Hepatocyte (in vitro differentiated cells): ENCODE data around the gene BPIFB6.

Experiments
- CTCF ChIP-seq: fragments of 200-600 bp; sonication (generic); IDR thresholded peaks from 2 replicates; pipeline ENCODE4 v1.5.1; 2016; ENCODE audit warnings: antibody characterized with exemption, mild to moderate bottlenecking; ENCODE audit not compliant: poor library complexity
- EZH2 ChIP-seq: fragments of 200-600 bp; sonication (generic); IDR thresholded peaks from 2 replicates; pipeline ENCODE4 v1.6.1; 2016; ENCODE audit warnings: antibody characterized with exemption, mild to moderate bottlenecking, borderline replicate concordance
- EZH2phosphoT487 ChIP-seq: fragments of 200-600 bp; sonication (generic); IDR thresholded peaks from one replicate; pipeline ENCODE4 v1.6.1; 2018; ENCODE audit warnings: antibody characterized with exemption, mild to moderate bottlenecking, low read depth, moderate library complexity; ENCODE audit not compliant: unreplicated experiment, severe bottlenecking

- TF ChIP-seq CTCF: no peak
- TF ChIP-seq EZH2: no peak
- no peak for TF ChIP-seq EZH2phosphoT487
Measured at GRCh38 chr20:33026072-33026778, 5.2 kb upstream of the BPIFB6 start.
